GM21529 (cell line): ENCODE measurements around the gene DNAL1.
A peak's percentile ranks its signal among the peaks of the same experiment; 100 is the strongest.
"Not testable (repeated sequence)": the region's sequence is repeated elsewhere in the genome, so short reads cannot be mapped to it uniquely, and the experiment has no call there.

Experiments used
- ATAC-seq: cut with Tn5 transposase; IDR thresholded peaks from one replicate; pipeline ENCODE4 v1.9.1; 2021; ENCODE audit not compliant: unreplicated experiment

Gene DNAL1

GRCh38 chr14:73696466-73697400, 51.9 kb downstream of the DNAL1 start:
- peak; percentile 86 for ATAC-seq

- ATAC-seq = no peak
Observed at GRCh38 chr14:73700325-73700724, 55.5 kb downstream of the DNAL1 start.

GRCh38 chr14:73708076-73708475, 63.3 kb downstream of the DNAL1 start:
- ATAC-seq = not testable (repeated sequence)

GRCh38 chr14:73709904-73710469, 65.2 kb downstream of the DNAL1 start:
- ATAC-seq = no peak

GRCh38 chr14:73710737-73711136, 66.0 kb downstream of the DNAL1 start:
- no peak for ATAC-seq

GRCh38 chr14:73712071-73712506, 67.3 kb downstream of the DNAL1 start:
- ATAC-seq = no peak

GRCh38 chr14:73712540-73713180, 67.9 kb downstream of the DNAL1 start:
- no peak for ATAC-seq

GRCh38 chr14:73713206-73713802, 68.5 kb downstream of the DNAL1 start:
- no peak for ATAC-seq

GRCh38 chr14:73713803-73714655, 69.2 kb downstream of the DNAL1 start, which contains the start of gene PNMA1:
TSS of gene PNMA1 (minus strand) at chr14:73714384. CDS start at chr14:73713639, 745 bp downstream.
- ATAC-seq = peak; percentile 64

GRCh38 chr14:73714656-73715081, 69.9 kb downstream of the DNAL1 start:
- ATAC-seq = peak; percentile 7

GRCh38 chr14:73715707-73716106, 70.9 kb downstream of the DNAL1 start:
- ATAC-seq = no peak

GRCh38 chr14:73717266-73717665, 72.5 kb downstream of the DNAL1 start:
- ATAC-seq = no peak

- no peak for ATAC-seq
Observed at GRCh38 chr14:73717711-73718417, 73.1 kb downstream of the DNAL1 start.

GRCh38 chr14:73718418-73719251, 73.8 kb downstream of the DNAL1 start:
- ATAC-seq = no peak

GRCh38 chr14:73719361-73719760, 74.6 kb downstream of the DNAL1 start:
- ATAC-seq = no peak

- ATAC-seq = no peak
Observed at GRCh38 chr14:73719791-73720190, 75.0 kb downstream of the DNAL1 start.

GRCh38 chr14:73720636-73721035, 75.8 kb downstream of the DNAL1 start:
- no peak for ATAC-seq

- ATAC-seq = no peak
Observed at GRCh38 chr14:73721101-73721821, 76.5 kb downstream of the DNAL1 start.
